Effector CD8-positive, alpha-beta T cell (primary cell): ENCODE results near the gene PYCARD.
"Not testable (repeated sequence)": the region's sequence is repeated elsewhere in the genome, so short reads cannot be mapped to it uniquely, and the experiment has no call there.

Experiments used
- DNase-seq: peaks from one replicate; lab custom pipeline; 2025; lab: John Stamatoyannopoulos, UW

Gene PYCARD

GRCh38 chr16:31190818-31191444, 11.6 kb downstream of the PYCARD start:
- no peak for DNase-seq

- no peak for DNase-seq
Measured at GRCh38 chr16:31190061-31190460, 12.5 kb downstream of the PYCARD start.

GRCh38 chr16:31189412-31189778, 13.2 kb downstream of the PYCARD start:
- DNase-seq: no peak

- no peak for DNase-seq
Measured at GRCh38 chr16:31188450-31189411, 13.8 kb downstream of the PYCARD start.

- DNase-seq: no peak
Measured at GRCh38 chr16:31187808-31188189, 14.8 kb downstream of the PYCARD start.

- DNase-seq: no peak
Measured at GRCh38 chr16:31186930-31187807, 15.4 kb downstream of the PYCARD start.

- no peak for DNase-seq
Measured at GRCh38 chr16:31186176-31186575, 16.4 kb downstream of the PYCARD start.

GRCh38 chr16:31185339-31185738, 17.2 kb downstream of the PYCARD start:
- no peak for DNase-seq

- no peak for DNase-seq
Measured at GRCh38 chr16:31184888-31185287, 17.7 kb downstream of the PYCARD start.

- DNase-seq: no peak
Measured at GRCh38 chr16:31183432-31184428, 18.8 kb downstream of the PYCARD start.

GRCh38 chr16:31182391-31182790, 20.2 kb downstream of the PYCARD start:
- no peak for DNase-seq

GRCh38 chr16:31181102-31181830, 21.3 kb downstream of the PYCARD start:
- DNase-seq: peak; percentile 22

GRCh38 chr16:31179747-31180459, 22.7 kb downstream of the PYCARD start, which contains the start of gene FUS:
FUS (plus strand) TSS chr16:31180139; CDS start chr16:31180215, 76 bp downstream.
- peak; percentile 91 for DNase-seq

GRCh38 chr16:31179219-31179746, 23.3 kb downstream of the PYCARD start:
- no peak for DNase-seq

- no peak for DNase-seq
Measured at GRCh38 chr16:31177136-31177535, 25.4 kb downstream of the PYCARD start.

GRCh38 chr16:31170048-31170447, 32.5 kb downstream of the PYCARD start:
- not testable (repeated sequence) for DNase-seq

- DNase-seq: no peak
Measured at GRCh38 chr16:31168848-31169247, 33.7 kb downstream of the PYCARD start.

- no peak for DNase-seq
Measured at GRCh38 chr16:31167315-31167714, 35.2 kb downstream of the PYCARD start.

GRCh38 chr16:31157136-31157535, 45.4 kb downstream of the PYCARD start:
- DNase-seq: no peak
